Activated T-cell treated with anti-CD3 and anti-CD28 coated beads, Interleukin-2, amount 50 U/mL, for 48 hours (primary cell): ENCODE results near the gene TTC6.

Experiments used
- DNase-seq, 2 experiments: peaks; one replicate each; pipeline ENCODE4 v3.0.0-alpha.2; 2020

TTC6 gene

DNA sequence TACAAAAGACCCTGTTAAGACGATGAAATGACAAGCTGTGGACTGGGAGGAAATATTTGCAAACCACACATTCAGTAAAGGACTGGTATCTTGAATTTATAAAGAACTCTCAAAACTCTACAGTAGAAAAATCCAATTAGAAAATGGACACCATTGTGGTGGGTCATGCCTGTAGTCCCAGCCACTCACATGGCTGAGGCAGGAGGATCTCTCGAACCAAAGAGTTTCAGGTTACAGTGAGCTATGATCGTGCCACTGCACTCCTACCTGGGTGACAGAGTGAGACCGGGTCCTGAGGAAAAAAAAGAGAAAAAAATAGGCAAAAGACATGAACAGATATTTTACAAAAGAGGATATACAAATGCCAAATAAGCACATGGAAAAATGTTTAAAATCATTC is 41.9 kb downstream of the TTC6 start:
- DNase-seq, result no peak

- no peak for DNase-seq
Measured at GRCh38 chr14:37638599-37638998, 43.2 kb downstream of the TTC6 start.

DNA sequence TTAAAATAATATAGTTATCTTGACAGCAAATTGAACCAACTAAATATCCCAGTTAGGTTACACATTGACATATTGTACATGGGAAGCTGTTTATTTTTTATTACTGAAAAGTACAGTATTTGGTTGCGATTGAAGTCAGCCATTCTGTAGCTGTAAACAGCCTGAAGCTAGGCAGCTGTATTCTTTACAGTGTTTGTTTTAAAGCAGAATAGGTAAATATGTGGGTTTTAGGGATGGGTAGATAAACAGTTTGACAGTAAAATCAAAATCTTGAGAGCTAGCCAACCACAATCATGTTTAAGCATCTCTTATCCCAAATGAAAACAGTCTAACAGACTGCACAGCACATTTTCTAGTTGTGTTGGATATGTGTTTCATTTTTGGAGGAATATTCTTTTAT is 45.7 kb downstream of the TTC6 start:
- DNase-seq, result no peak

GRCh38 chr14:37642125-37642524 is 46.7 kb downstream of the TTC6 start:
- no peak for DNase-seq

GRCh38 chr14:37643701-37644100 is 48.3 kb downstream of the TTC6 start:
- DNase-seq, result no peak
